Head of caudate nucleus (tissue), 42 donors: ENCODE measurements around the gene GAL.
A peak's percentile ranks its signal among the peaks of the same experiment; 100 is the strongest.
"Not testable (repeated sequence)": the region's sequence is repeated elsewhere in the genome, so short reads cannot be mapped to it uniquely, and the experiment has no call there.

Experiments used
- DNase-seq, 42 donors: peaks; one replicate each; pipeline versions ENCODE4 v3.0.0 to v3.0.0-alpha.2; 2020 to 2021; ENCODE audit warnings: mixed read lengths in 7 of 42
- intact Hi-C: fragments of 100-400 bp; cut with DNase I; formaldehyde crosslinking; loops from one replicate; pipeline ENCODE4 v1.15.0; 2022

The GAL gene

GRCh38 chr11:68684385-68685356 lies at the start of gene GAL:
TSS of gene GAL (plus strand) at chr11:68684544. CDS start at chr11:68684924, 380 bp downstream.
- intact Hi-C loops: no loop called here
- peak in 3 of 42 donors; percentile 9 to 25 (median 22) for DNase-seq

- DNase-seq, intact Hi-C loops: not testable (repeated sequence)
Observed at GRCh38 chr11:68634606-68635005, 49.7 kb upstream of the GAL start.

GRCh38 chr11:68635172-68635571 lies 49.2 kb upstream of the GAL start:
- intact Hi-C loops, DNase-seq: not testable (repeated sequence)

- DNase-seq, intact Hi-C loops: not testable (repeated sequence)
Observed at GRCh38 chr11:68635883-68636282, 48.5 kb upstream of the GAL start.

GRCh38 chr11:68639322-68639721 lies 45.0 kb upstream of the GAL start:
- DNase-seq, intact Hi-C loops: not testable (repeated sequence)

GRCh38 chr11:68641880-68642279 lies 42.5 kb upstream of the GAL start:
- intact Hi-C loops: no loop called here
- no peak for DNase-seq

GRCh38 chr11:68643585-68643984 lies 40.8 kb upstream of the GAL start:
- intact Hi-C loops: no loop called here
- no peak for DNase-seq

GRCh38 chr11:68646832-68647231 lies 37.5 kb upstream of the GAL start:
- no peak for DNase-seq
- intact Hi-C loops: no loop called here

- DNase-seq: no peak
- intact Hi-C loops: no loop called here
Observed at GRCh38 chr11:68649851-68650555, 34.3 kb upstream of the GAL start.

- no peak for DNase-seq
- intact Hi-C loops: no loop called here
Observed at GRCh38 chr11:68650801-68651200, 33.5 kb upstream of the GAL start.

GRCh38 chr11:68651208-68651984 lies 32.9 kb upstream of the GAL start:
- intact Hi-C loops: no loop called here
- no peak for DNase-seq

- intact Hi-C loops: no loop called here
Observed at GRCh38 chr11:68651985-68652682, 32.2 kb upstream of the GAL start.

GRCh38 chr11:68652683-68653156 lies 31.6 kb upstream of the GAL start:
- DNase-seq: no peak
- intact Hi-C loops: no loop called here

More at GRCh38 chr11:68651985-68652682, 32.2 kb upstream of the GAL start:
- DNase-seq: no peak

GRCh38 chr11:68653486-68654430 lies 30.6 kb upstream of the GAL start:
- DNase-seq: no peak
- intact Hi-C loops: no loop called here

GRCh38 chr11:68654978-68655377 lies 29.4 kb upstream of the GAL start:
- intact Hi-C loops: no loop called here

GRCh38 chr11:68655406-68655805 lies 28.9 kb upstream of the GAL start:
- intact Hi-C loops: no loop called here
- DNase-seq: no peak

More at GRCh38 chr11:68654978-68655377, 29.4 kb upstream of the GAL start:
- DNase-seq: no peak

GRCh38 chr11:68655806-68656205 lies 28.5 kb upstream of the GAL start:
- DNase-seq: peak in 1 of 42 donors; percentile 22
- intact Hi-C loops: no loop called here
